Upper lobe of right lung (tissue), 1 donor: ENCODE measurements around the gene LDB2. TPM values are rescaled to one million over a fixed set of nuclear protein-coding genes. Genes with fewer than 3 reads are reported as not detected.

Experiments used
- ATAC-seq: fragments of 200-7000 bp; cut with Tn5 transposase; one replicate; pipeline ENCODE4 v1.9.1; 2020; ENCODE audit warnings: mild to moderate bottlenecking, moderate library complexity
- DNase-seq: peaks from one replicate; pipeline ENCODE4 v3.0.0-alpha.2; 2020
- H3K27ac ChIP-seq: fragments of 200-600 bp; one replicate; pipeline ENCODE4 v1.8.0; 2022
- H3K27me3 ChIP-seq: fragments of 200-600 bp; one replicate; pipeline ENCODE4 v1.8.0; 2022; ENCODE audit warnings: mild to moderate bottlenecking
- H3K36me3 ChIP-seq: fragments of 200-600 bp; one replicate; pipeline ENCODE4 v1.8.0; 2022
- H3K4me1 ChIP-seq: fragments of 200-600 bp; one replicate; pipeline ENCODE4 v1.8.0; 2022
- H3K4me3 ChIP-seq: fragments of 200-600 bp; one replicate; pipeline ENCODE4 v1.8.0; 2022; ENCODE audit warnings: mild to moderate bottlenecking
- H3K9me3 ChIP-seq: fragments of 200-600 bp; one replicate; pipeline ENCODE4 v1.8.0; 2022
- CTCF ChIP-seq: fragments of 200-600 bp; IDR thresholded peaks from one replicate; pipeline ENCODE4 v1.8.0; 2022; ENCODE audit warnings: antibody characterized with exemption
- intact Hi-C: fragments of 100-400 bp; cut with DNase I; formaldehyde crosslinking; loops from one replicate; pipeline ENCODE4 v1.11.0; 2022
- total RNA-seq: library from RNA; stranded (reverse); fragmentation: NEBNext Ultra II Directional; extraction: Animal tissue kit (Norgen Biotek cat#: 25700); gene quantifications from one replicate; pipeline ENCODE4 v1.2.1, GENCODE V29; 2021
- donor health status: DM: no; HTN: yes; CAD: no; lungs with severe emphysema.

Gene LDB2
- total RNA-seq, 1 donor from 2014 or later = 139 TPM

DNA sequence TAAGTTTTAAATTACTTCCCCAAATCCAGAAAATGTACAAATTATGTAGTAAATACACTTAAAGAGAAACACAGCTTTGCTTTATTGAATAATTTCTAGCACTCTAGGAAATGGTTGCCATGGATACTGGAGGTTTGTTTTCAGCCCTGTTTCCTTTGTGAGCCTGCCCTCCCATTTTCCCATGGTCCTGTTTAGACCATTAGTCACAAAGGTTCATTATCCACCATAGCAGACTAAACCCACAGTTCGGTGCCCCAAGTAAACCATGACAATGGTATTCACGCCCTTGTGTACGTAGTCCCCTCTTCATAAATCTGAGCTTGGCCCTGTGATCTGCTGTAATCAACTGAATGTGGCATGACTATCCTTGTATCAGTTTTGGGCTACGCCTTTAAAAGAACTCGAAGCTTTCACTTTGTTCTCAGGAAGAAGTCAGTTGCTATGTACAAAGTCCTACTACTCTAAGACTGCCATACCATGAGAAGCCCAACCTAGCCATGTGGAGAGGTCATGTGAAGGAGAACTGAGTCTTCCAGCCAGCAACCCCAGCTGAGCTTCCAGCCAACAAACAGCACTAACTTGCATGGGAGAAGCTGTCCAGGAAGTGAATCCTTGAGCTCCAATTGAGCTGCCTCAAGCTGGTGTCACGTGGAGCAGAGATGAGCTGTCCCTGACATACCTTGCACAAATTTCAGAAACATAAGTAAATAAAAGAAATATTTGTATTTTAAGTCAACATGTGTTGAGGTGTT lies 300.4 kb downstream of the LDB2 start:
- intact Hi-C loops = no loop called here
- peaks cover 4% of the 10 kb centered on the region for H3K4me1 ChIP-seq
- no peak overlapping the region for H3K4me3 ChIP-seq
- no peaks in the 10 kb centered on the region for H3K27me3 ChIP-seq
- no peak for TF ChIP-seq CTCF
- DNase-seq (no peak), ATAC-seq (no peak)
- H3K27ac ChIP-seq = no peak overlapping the region
- H3K9me3 ChIP-seq = no peaks in the 10 kb centered on the region
- H3K36me3 ChIP-seq = no peaks in the 10 kb centered on the region

- Histone ChIP-seq H3K27me3 (no peaks in the 10 kb centered on the region), H3K4me3 (no peak overlapping the region), H3K36me3 (no peaks in the 10 kb centered on the region), H3K9me3 (no peaks in the 10 kb centered on the region), H3K4me1 (peaks cover 4% of the 10 kb centered on the region), H3K27ac (no peak overlapping the region)
- DNase-seq (no peak), ATAC-seq (no peak)
- intact Hi-C loops = no loop called here
- TF ChIP-seq CTCF = no peak
Measured at GRCh38 chr4:16597443-16597842, 301.0 kb downstream of the LDB2 start.

DNA sequence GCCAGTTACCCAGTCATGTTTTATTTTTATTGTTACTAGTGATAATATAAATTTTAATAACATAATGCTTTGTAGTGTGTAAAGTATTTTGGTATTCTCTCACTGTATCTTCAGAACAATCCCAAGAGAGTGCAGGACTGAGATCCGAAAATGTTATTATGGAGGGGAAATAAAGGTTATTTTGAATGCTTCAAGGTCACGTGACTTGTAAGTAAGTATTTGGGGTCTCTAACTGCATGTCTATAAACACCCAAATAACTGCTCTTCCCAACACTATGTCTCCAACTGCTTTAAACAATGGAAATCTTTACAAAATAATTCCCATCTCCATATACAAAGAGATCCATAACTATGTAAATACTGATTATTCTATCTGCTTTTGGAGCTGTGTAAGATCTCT lies 302.2 kb downstream of the LDB2 start:
- DNase-seq (no peak), ATAC-seq (no peak)
- intact Hi-C loops = no loop called here
- H3K27ac ChIP-seq = no peak overlapping the region
- H3K4me3 ChIP-seq = no peak overlapping the region
- no peaks in the 10 kb centered on the region for H3K27me3 ChIP-seq
- H3K36me3 ChIP-seq = no peaks in the 10 kb centered on the region
- TF ChIP-seq CTCF = no peak
- H3K9me3 ChIP-seq = no peaks in the 10 kb centered on the region
- peaks cover 4% of the 10 kb centered on the region for H3K4me1 ChIP-seq

GRCh38 chr4:16594128-16594527 lies 304.3 kb downstream of the LDB2 start:
- peaks cover 4% of the 10 kb centered on the region for H3K4me1 ChIP-seq
- DNase-seq (no peak), ATAC-seq (no peak)
- no peaks in the 10 kb centered on the region for H3K27me3 ChIP-seq
- no peak overlapping the region for H3K4me3 ChIP-seq
- no peak for TF ChIP-seq CTCF
- H3K27ac ChIP-seq = no peak overlapping the region
- intact Hi-C loops = no loop called here
- no peaks in the 10 kb centered on the region for H3K36me3 ChIP-seq
- no peaks in the 10 kb centered on the region for H3K9me3 ChIP-seq

- no peaks in the 10 kb centered on the region for H3K27me3 ChIP-seq
- H3K36me3 ChIP-seq = no peaks in the 10 kb centered on the region
- H3K9me3 ChIP-seq = no peaks in the 10 kb centered on the region
- intact Hi-C loops = no loop called here
- no peaks in the 10 kb centered on the region for H3K4me1 ChIP-seq
- TF ChIP-seq CTCF = no peak
- no peak for DNase-seq
- ATAC-seq = no peak
- H3K4me3 ChIP-seq = no peak overlapping the region
- no peak overlapping the region for H3K27ac ChIP-seq
Measured at GRCh38 chr4:16593386-16593785, 305.1 kb downstream of the LDB2 start.
